ACC112 (cell line): ENCODE data around the gene RRBP1.

Source experiments
- H2AFZ ChIP-seq: fragments of 200-600 bp; sonication (generic); one replicate; pipeline ENCODE4 v1.6.0; 2017; ENCODE audit warnings: antibody characterized with exemption, low read length; ENCODE audit not compliant: unreplicated experiment
- H3K27ac ChIP-seq: fragments of 200-600 bp; sonication (generic); 2 replicates; pipeline ENCODE4 v1.5.1; 2014; ENCODE audit warnings: low read depth, mild to moderate bottlenecking, antibody characterized with exemption, low read length, moderate library complexity
- H3K27me3 ChIP-seq: fragments of 200-600 bp; sonication (generic); 2 replicates; pipeline ENCODE4 v1.6.1; 2014; ENCODE audit warnings: mild to moderate bottlenecking, antibody characterized with exemption, low read length, moderate library complexity, mixed read lengths; ENCODE audit not compliant: insufficient read depth
- H3K36me3 ChIP-seq: fragments of 200-600 bp; sonication (generic); 2 replicates; pipeline ENCODE4 v1.6.1; 2016; ENCODE audit warnings: mild to moderate bottlenecking, antibody characterized with exemption, low read length, moderate library complexity, mixed read lengths; ENCODE audit not compliant: insufficient read depth
- H3K4me1 ChIP-seq: fragments of 200-600 bp; sonication (generic); one replicate; pipeline ENCODE4 v1.6.1; 2016; ENCODE audit warnings: low read length, mixed read lengths; ENCODE audit not compliant: insufficient read depth, unreplicated experiment, control insufficient read depth
- H3K4me3 ChIP-seq: fragments of 200-600 bp; sonication (generic); 2 replicates; pipeline ENCODE4 v1.5.1; 2014; ENCODE audit warnings: mild to moderate bottlenecking, low read depth, low read length
- H3K79me2 ChIP-seq: fragments of 200-600 bp; sonication (generic); one replicate; pipeline ENCODE4 v1.6.0; 2016; ENCODE audit warnings: low read length; ENCODE audit not compliant: control insufficient read depth, unreplicated experiment, insufficient read depth

Gene RRBP1

DNA sequence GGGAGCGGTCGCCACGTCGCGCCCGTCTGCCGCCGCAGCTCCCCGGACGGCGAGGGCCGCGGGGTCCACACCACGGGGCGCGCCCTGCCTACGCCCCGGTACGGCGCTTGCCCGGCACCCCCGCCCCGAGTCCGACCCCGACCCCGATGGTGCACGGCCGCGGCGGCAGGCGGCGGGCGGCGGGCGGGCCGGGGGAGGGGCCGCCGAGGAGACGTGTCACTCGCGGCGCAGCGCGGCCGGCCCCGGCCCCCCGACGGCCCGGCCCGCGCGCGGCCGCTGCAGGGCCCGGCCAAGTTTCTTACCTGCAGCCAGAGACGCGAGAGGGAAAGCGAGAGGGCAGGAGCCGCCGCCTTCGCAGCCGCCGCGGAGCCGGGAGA is 328 bp downstream of the RRBP1 start:
- Histone ChIP-seq H3K27ac (peak overlapping the region; percentile 70), H3K27me3 (peaks cover 31% of the 10 kb centered on the region), H3K4me3 (peak overlapping the region; percentile 80), H2AFZ (no peak overlapping the region), H3K36me3 (peaks cover 20% of the 10 kb centered on the region), H3K4me1 (peaks cover 33% of the 10 kb centered on the region), H3K79me2 (peaks cover 51% of the 10 kb centered on the region)

GRCh38 chr20:17680836-17681725 is 961 bp downstream of the RRBP1 start:
- Histone ChIP-seq H3K36me3 (peaks cover 20% of the 10 kb centered on the region), H3K4me1 (peaks cover 39% of the 10 kb centered on the region), H3K27me3 (peaks cover 24% of the 10 kb centered on the region), H3K4me3 (peak overlapping the region; percentile 80), H2AFZ (no peak overlapping the region), H3K79me2 (peaks cover 57% of the 10 kb centered on the region), H3K27ac (peak overlapping the region; percentile 70)

- H3K4me1 ChIP-seq = peaks cover 48% of the 10 kb centered on the region
- peaks cover 16% of the 10 kb centered on the region for H3K27me3 ChIP-seq
- H2AFZ ChIP-seq = no peak overlapping the region
- H3K36me3 ChIP-seq = peaks cover 20% of the 10 kb centered on the region
- H3K79me2 ChIP-seq = peaks cover 66% of the 10 kb centered on the region
- peak overlapping the region; percentile 80 for H3K4me3 ChIP-seq
- peak overlapping the region; percentile 70 for H3K27ac ChIP-seq
These were observed 1.9 kb downstream of the RRBP1 start for GRCh38 chr20:17679941-17680835.

- Histone ChIP-seq H3K4me3 (no peak overlapping the region), H3K27me3 (peaks cover 4% of the 10 kb centered on the region), H3K79me2 (peaks cover 79% of the 10 kb centered on the region), H3K36me3 (peaks cover 22% of the 10 kb centered on the region), H2AFZ (no peak overlapping the region), H3K27ac (0 out of 2 replicates have a peak overlapping the region, but pooled peaks have one; percentile 70), H3K4me1 (peaks cover 61% of the 10 kb centered on the region)
These were observed 3.2 kb downstream of the RRBP1 start for GRCh38 chr20:17678886-17679285.

GRCh38 chr20:17678295-17678694 is 3.7 kb downstream of the RRBP1 start:
- Histone ChIP-seq H3K79me2 (peaks cover 85% of the 10 kb centered on the region), H3K36me3 (peaks cover 25% of the 10 kb centered on the region), H3K27ac (no peak overlapping the region), H3K27me3 (no peaks in the 10 kb centered on the region), H3K4me3 (no peak overlapping the region), H3K4me1 (peaks cover 67% of the 10 kb centered on the region), H2AFZ (no peak overlapping the region)

GRCh38 chr20:17676942-17677341 is 5.1 kb downstream of the RRBP1 start:
- H3K36me3 ChIP-seq = peaks cover 27% of the 10 kb centered on the region
- no peak overlapping the region for H3K4me3 ChIP-seq
- H2AFZ ChIP-seq = no peak overlapping the region
- peaks cover 74% of the 10 kb centered on the region for H3K4me1 ChIP-seq
- 0 out of 2 replicates have a peak overlapping the region, but pooled peaks have one; percentile 15 for H3K27ac ChIP-seq
- peaks cover 99% of the 10 kb centered on the region for H3K79me2 ChIP-seq
- no peaks in the 10 kb centered on the region for H3K27me3 ChIP-seq

GRCh38 chr20:17676378-17676759 is 5.7 kb downstream of the RRBP1 start:
- peaks cover 32% of the 10 kb centered on the region for H3K36me3 ChIP-seq
- H3K79me2 ChIP-seq = peaks cover 99% of the 10 kb centered on the region
- no peaks in the 10 kb centered on the region for H3K27me3 ChIP-seq
- no peak overlapping the region for H3K4me3 ChIP-seq
- peaks cover 79% of the 10 kb centered on the region for H3K4me1 ChIP-seq
- H2AFZ ChIP-seq = no peak overlapping the region
- no peak overlapping the region for H3K27ac ChIP-seq

DNA sequence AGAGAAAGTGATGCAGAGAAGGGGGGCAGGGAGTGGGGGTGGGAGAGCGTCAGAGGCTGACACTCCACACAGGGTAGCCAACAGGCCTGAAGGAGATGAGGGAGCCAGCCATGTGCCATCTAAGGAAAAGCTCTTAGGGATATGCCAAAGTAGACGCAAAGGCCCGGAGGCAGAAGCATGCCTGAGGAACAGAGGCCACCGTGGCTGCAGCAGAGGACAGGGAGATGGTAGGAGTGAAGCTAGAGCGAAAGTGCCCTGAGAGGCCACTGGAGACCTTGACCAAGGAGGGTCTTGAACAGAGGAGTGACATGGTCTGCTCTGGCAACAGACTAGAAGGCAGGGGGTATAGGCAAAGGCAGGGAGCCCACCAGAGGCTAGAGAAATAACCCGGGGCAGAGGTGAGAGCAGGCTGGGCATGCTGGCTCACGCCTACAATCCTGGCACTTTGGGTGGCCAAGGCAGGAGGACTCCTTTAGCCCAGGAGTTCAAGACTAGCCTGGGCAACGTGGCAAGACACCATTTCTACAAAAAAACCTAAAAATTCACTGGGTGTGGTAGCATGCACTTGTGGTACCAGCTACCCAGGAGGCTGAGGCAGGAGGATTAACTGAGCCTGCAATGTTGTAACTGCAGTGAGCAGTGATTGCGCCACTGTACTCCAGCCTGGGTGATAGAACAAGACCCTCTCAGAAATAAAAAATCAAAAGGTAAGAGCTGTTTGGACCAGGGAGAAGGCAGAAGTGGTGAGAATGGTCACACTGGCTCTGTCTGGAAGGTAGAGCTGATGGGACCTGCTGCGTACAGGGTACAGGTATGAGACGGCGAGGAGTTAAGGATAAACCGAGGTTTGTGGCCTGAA is 6.3 kb downstream of the RRBP1 start:
- Histone ChIP-seq H3K27ac (0 out of 2 replicates have a peak overlapping the region, but pooled peaks have one; percentile 9), H2AFZ (no peak overlapping the region), H3K4me1 (peaks cover 85% of the 10 kb centered on the region), H3K4me3 (no peak overlapping the region), H3K36me3 (peaks cover 38% of the 10 kb centered on the region), H3K79me2 (peaks cover 100% of the 10 kb centered on the region), H3K27me3 (no peaks in the 10 kb centered on the region)

DNA sequence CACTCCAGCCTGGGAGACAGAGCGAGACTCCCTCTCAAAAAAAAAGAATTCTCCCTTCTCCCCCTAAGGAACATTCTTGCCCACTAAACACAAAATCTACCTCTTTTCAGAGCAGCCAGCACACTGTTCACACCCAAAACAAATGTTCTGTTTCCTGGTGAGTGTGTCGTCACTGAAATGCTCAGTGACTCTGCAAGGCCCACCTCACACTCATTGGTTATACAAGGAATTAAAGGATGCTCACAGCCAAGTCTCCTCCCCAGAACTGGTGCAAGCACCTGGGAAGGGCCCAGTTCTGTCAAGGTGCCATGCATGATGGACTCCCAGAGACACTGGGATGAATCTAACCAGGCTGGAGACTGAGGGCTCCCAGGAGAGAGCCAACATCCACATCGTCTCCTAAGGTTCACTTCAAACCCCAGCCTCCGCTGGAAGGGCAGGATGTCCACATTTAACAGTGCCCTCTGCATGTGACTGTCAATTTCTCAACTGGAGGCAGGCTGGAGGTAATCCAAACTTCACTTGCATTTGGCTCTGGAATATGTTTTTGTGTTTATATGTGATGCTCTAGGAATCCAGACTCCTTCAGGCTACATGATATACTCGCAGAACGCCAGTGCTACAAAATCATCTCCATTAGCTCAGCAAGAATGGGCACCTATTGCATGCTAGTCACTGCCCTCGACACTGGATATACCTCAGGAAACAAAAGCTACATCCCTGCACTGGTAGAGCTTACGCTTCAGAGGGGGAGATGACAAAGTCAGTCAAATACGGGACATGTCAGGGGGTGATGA is 7.1 kb downstream of the RRBP1 start:
- peaks cover 99% of the 10 kb centered on the region for H3K79me2 ChIP-seq
- peaks cover 42% of the 10 kb centered on the region for H3K36me3 ChIP-seq

More for the DNA sequence above, 7.1 kb downstream of the RRBP1 start:
- H3K27ac ChIP-seq = 0 out of 2 replicates have a peak overlapping the region, but pooled peaks have one; percentile 9
- H3K4me1 ChIP-seq = peaks cover 86% of the 10 kb centered on the region
- H3K27me3 ChIP-seq = no peaks in the 10 kb centered on the region
- no peak overlapping the region for H2AFZ ChIP-seq
- H3K4me3 ChIP-seq = no peak overlapping the region
